Hematopoietic multipotent progenitor cell (in vitro differentiated cells): ENCODE results near the gene GPR137. TPM values are rescaled to one million over a fixed set of nuclear protein-coding genes. Genes with fewer than 3 reads are reported as not detected.
"Not testable (repeated sequence)": the region's sequence is repeated elsewhere in the genome, so short reads cannot be mapped to it uniquely, and the experiment has no call there.

ENCODE experiments used
- DNase-seq, 3 donors: peaks; one replicate each; pipeline ENCODE4 v3.0.0-alpha.2; 2011 to 2015; ENCODE audit warnings: low read depth in 2 of 3, low spot score in 2 of 3
- total RNA-seq: library from RNA; depleted of rRNA; stranded (reverse); fragments of >200 nt; gene quantifications from one replicate; pipeline ENCODE4 v1.2.3, GENCODE V29; 2012

The GPR137 gene
- total RNA-seq, 1 donor: 15.1 TPM

DNA sequence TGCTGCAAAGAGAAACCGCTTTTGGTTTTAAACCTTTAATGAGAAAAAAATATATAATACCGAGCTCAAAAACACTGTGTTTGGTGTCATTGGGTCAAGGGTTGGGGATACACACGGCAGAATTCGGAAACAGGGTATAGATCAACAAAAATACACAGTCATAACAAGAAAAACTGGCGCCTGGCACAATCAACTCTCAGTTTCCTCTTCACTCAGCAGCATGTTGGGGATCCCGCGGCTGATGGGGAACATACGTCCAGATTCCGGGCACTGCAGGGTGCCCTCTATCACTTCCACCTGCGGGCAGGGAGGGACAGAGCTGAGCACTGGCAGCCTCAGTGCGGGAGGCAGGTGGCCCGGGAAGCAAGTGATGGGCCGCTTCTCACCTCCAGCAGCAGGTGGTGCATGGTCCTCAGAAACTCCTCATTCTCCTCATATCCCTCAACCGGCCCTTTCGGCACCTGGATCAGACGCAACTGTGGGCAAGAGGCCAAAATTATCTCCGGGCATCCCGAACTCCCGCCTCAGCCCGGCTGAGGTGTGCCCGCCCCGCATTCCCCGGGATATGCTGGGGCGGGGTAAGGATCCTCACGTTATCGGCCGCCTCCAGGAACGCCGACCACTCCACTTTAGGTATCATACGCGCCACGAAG, 31.1 kb downstream of the GPR137 start:
- peak; percentile 44 to 61 (median 48) for DNase-seq

DNA sequence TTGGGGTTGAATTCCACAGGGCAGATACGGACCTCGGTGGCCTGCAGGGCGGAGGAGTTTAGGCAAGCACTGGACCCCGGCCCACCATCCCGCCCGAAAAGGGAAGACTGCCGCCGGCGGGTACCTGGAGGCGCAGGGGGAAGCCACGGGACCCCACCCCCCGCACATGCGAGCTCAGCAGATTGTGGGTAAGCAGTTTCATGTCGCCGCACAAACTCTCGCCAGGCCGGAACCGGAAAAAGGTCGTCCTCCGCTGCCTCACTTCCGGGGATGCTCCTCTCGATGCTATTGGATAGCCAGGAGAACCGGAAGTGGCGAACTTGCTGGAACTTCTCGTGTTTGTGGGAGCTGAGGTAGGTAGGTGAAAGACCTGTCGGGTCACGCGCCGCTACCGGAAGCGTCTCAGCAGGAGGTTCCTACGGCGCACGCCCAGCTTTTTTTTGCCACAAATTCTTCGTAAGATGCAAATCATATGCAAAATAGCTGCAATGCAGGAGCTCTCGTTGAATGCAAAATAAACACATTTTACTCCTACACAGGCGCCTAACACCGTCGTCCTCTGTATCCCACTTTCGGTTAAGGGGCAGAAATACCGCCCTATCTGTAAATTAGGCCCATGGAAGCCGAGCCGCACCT, 31.8 kb downstream of the GPR137 start, which contains the start of gene TRMT112:
Gene TRMT112, minus strand, starts transcription at position 235 of the 636 bp plus-strand sequence. Its CDS starts 33 bp downstream, at position 202.
- peak; percentile 92 to 98 (median 96) for DNase-seq

DNA sequence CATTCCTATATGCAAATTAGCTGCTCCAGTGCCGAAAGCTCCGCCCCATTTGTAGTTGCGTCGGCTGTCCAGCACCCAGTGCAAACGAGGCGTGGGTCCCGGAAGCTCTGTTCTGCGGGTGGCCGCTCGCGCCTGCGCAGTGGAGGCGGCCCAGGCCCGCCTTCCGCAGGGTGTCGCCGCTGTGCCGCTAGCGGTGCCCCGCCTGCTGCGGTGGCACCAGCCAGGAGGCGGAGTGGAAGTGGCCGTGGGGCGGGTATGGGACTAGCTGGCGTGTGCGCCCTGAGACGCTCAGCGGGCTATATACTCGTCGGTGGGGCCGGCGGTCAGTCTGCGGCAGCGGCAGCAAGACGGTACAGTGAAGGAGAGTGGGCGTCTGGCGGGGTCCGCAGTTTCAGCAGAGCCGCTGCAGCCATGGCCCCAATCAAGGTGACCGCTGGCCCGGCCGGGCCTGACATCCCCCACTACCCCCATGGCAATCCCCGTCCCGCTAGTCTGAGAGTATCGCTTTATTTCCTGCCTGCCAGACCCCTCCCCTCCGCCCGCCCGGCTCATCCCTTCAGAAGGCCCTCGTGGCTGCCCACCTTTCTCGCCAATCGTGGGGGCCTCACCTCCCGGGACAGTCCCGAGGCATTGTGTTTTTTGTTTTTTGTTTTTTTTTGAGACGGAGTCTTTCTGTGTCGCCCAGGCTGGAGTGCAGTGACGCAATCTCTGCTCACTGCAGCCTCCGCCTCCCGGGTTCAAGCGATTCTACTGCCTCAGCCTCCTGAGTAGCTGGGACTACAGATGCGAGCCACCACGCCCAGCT, 32.5 kb downstream of the GPR137 start, which contains the start of gene PRDX5:
Gene PRDX5, plus strand, starts transcription at position 161 of the 805 bp plus-strand sequence. Its CDS starts 95 bp downstream, at position 256.
- peak; percentile 89 to 97 (median 95) for DNase-seq

DNA sequence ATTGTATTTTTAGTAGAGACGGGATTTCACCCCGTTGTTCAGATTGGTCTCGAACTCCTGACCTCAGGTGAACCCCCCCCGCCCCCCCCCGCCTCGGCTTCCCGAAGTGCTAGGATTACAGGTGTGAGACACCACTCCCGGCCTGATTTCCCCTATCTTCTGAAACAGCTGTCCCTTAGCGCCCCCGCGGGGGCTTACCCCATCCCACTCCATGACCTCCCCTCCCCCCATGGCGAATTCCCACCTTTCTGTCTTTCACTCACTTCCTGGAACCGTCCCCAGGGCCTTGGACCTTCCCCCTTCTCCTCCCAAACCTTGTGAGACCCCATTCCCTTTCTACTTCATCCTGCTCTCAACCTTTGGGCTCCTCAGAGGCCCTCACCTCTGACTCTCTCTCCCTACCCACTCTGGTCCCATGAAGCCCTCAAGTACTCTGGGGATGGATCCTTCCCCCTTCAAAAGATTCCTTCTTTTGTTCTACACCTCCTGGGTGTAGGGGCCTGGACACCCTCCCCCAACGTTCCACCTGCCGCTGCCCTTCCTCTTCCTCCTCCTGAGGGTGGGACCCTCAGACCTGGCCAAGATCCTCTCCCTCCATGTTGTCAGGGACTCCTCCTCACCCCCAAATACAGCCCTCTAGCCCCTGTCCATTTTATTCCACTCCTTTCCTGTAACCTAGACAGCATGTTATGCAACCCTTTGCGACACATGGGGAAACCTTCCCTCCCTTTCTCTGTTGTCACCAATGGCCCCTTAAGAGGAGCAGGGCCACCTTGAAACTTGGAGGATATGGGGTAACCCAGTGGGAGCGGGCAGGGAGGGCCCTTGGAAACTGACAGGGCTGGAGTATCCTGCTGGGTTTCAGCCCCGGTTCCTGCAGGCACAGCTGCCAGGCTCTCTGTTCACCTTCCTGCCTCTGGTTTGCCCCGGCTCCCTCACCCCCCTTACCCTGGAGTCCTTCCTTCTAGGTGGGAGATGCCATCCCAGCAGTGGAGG, 33.4 kb downstream of the GPR137 start:
- DNase-seq: no peak

GRCh38 chr11:64320556-64320955, 34.9 kb downstream of the GPR137 start:
- DNase-seq: no peak

DNA sequence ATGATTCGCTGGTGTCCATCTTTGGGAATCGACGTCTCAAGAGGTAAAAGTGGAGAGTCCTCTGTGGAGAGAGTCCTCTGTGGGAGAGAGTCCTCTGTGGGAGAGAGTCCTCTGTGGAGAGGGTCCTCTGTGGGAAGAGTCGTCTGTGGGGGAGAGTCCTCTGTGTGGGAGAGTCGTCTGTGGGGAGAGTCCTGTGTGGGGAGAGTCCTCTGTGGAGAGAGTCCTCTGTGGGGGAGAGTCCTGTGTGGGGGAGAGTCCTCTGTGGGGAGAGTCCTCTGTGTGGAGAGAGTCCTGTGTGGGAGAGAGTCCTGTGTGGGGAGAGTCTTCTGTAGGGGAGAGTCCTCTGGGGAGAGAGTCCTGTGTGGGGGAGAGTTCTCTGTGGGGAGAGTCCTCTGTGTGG, 35.4 kb downstream of the GPR137 start:
- DNase-seq: no peak

DNA sequence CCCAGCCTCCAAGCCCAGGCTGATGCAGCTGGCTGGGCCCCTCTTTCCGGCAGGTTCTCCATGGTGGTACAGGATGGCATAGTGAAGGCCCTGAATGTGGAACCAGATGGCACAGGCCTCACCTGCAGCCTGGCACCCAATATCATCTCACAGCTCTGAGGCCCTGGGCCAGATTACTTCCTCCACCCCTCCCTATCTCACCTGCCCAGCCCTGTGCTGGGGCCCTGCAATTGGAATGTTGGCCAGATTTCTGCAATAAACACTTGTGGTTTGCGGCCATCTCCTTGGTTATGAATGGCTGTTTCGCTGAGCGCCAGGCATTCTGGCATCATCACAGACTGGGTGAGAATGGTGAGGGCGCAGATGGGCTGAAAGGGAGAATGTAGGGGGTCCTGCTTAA, 35.9 kb downstream of the GPR137 start:
- DNase-seq: no peak

DNA sequence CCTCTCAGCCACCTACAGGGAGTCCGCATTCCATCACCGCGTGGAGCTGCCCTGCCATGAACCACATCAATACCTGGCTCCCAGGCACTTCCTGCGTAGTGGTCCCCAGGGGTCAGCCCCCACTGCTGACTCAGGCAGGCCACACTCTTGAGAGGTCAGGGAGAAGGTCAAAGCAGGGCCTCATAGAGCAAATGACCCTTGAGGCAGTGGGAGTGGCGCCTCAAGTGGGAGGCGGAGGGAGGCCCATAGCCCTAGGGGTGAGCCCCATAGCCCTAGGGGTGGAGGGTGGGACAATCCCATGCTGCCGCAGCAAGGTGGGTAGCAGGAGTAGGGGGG, 37.2 kb downstream of the GPR137 start:
- DNase-seq: no peak

GRCh38 chr11:64323373-64323772, 37.7 kb downstream of the GPR137 start:
- DNase-seq: no peak

DNA sequence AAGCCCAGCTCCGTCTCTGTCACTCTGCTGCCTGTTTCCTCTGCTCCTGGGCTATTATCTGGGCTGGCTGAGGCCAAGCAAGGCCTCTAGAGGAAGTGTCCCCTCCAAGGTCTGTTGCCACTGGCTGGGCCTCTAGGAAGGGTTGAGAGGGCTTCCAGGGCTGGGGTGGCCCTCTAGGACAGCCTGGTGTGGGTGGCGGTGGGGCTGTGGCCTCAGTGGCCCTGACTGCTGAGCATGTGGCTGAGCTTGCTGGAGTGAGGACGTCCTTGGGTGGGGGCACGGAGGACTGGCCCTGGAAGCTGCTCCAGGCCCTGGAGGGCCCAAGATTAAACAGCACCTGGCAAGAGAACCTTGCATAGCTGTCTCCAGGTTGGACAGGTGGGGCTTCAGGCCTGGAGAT, 38.3 kb downstream of the GPR137 start:
- DNase-seq: not testable (repeated sequence)

DNA sequence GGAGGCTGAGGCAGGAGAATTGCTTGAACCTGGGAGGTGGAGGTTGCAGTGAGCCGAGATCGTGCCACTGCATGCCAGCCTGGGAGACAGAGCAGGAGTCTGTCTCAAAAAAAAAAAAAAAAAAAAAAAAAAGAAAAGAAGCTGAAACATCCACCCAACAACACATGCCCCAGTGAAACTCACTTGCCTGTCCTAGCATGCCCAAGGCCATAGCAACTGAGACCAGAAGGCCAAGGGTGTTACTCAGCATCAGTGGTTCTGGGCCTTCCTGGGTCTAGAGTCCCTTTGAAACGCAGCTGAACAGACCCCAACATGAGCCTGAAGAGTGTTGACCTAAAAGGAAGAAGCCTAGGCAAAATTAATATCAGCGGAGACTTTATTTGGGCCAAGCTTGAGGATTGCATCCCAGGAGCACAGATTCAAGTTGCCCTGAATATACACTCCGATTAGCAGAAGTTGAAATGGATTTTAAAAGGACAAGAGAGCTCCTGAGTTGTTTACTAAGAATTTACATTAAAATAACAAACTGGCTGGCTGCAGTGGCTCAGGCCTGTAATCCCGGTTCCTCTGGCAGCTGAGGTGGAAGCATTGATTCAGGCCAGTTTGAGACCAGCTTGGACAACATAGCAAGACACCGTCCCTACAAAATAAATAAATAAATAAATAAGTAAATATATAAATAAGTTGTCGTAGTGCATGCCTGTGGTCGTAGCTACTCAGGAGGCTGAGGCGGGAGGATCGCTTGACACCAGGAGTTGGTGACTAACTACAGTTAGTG, 39.2 kb downstream of the GPR137 start:
- no peak for DNase-seq

DNA sequence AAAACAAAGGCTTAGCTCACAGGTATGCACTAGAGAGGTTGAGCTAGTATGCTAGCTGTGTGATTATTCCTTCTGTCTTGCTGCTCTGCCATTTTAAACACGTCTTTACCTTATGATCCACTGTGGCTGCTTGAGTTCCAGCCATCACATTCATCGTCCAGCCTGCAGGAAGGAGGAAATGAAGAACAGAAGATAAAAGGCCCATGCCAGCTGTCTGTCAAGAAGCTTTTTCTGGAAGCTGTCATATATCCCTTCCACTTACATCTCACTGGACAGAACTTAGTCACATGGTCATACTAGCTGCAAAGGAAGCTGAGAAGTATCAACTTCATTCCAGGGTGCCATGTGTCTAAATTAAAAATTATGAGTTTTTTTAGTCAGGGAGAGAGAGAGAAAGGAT, 41.7 kb downstream of the GPR137 start:
- no peak for DNase-seq

GRCh38 chr11:64327993-64328392, 42.3 kb downstream of the GPR137 start:
- DNase-seq: no peak

- no peak for DNase-seq
These were observed 45.2 kb downstream of the GPR137 start for GRCh38 chr11:64330888-64331287.

DNA sequence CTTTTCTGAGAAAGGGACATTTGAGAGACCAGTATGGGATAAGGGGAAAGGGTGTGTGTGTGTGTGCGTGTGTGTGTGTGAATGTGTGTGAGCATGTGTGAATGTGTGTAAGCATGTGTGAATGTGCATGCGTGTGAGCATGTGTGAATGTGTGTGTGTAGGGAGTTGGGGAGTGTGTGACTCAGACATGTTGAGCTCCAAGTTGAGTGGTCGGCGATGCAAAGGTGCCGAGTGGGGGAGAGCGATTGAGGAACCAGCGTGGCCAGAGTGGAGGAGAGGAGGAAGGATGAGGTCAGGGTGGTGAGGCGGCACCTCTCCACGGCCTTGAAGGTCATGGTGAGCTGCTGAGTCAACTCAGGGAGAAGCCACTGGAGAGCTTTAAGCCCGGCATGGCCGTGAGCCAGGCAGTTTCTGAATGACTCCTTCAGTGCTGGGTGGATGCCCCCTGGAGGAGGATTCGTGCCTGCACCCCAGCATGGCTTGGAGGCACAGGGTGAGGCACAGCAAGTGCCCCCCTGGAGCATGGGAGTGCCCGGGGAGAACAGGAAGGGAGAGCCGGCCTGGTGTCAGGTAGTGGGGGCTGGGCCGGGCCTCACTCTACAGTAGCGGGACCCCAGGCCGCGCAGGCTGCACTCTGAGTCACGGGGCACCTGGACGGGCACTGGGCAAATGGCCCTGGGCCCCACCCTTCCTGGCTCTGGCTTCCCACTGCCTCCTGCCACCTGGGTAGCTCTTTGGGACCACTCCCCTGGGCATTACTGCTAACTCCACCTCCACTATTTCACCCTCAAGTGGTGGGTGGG, 46.1 kb downstream of the GPR137 start:
- peak in 2 of 3 donors; percentile 95 for DNase-seq

DNA sequence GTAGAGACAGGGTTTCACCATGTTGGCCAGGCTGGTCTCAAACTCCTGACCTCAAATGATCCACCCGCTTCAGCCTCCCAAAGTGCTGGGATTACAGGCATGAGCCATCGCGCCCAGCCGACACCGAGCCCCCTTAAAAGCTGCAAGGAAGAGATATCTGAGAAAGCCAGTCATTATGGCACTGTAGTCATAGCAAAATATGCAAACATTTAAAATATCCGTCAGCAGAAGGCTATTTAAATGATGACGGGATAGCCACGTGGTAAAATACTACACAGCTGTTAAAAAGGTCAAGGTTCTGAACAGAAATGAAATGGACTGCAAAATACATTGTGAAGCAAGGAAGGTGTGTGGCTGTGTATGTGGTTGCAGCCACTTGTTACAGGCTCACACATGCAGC, 47.9 kb downstream of the GPR137 start:
- no peak for DNase-seq

GRCh38 chr11:64334764-64335735, 49.4 kb downstream of the GPR137 start:
- peak in 2 of 3 donors; percentile 87 to 88 for DNase-seq
